Astrocyte (in vitro differentiated cells and primary cell): ENCODE data around the gene PTH1R. TPM values are rescaled to one million over a fixed set of nuclear protein-coding genes. Genes with fewer than 3 reads are reported as not detected.

ENCODE experiments used
- DNase-seq: peaks from one replicate; pipeline ENCODE4 v3.0.0-alpha.2; 2010; ENCODE audit warnings: low read depth
- FAIRE-seq: peaks from 2 replicates; lab custom pipeline; 2011; peaks lifted over from hg19 to GRCh38; lab: Jason Lieb, UNC
- H2AFZ ChIP-seq: 2 replicates; pipeline ENCODE4 v1.6.0; 2012; ENCODE audit warnings: low read depth, low read length, inconsistent platforms
- H3K27ac ChIP-seq: 2 replicates; pipeline ENCODE4 v1.5.1; 2011; ENCODE audit warnings: low read depth, low read length, inconsistent platforms
- H3K27me3 ChIP-seq: 2 replicates; pipeline ENCODE4 v1.6.0; 2011; ENCODE audit warnings: low read length, inconsistent platforms; ENCODE audit not compliant: insufficient read depth
- H3K36me3 ChIP-seq: 2 replicates; pipeline ENCODE4 v1.5.1; 2011; ENCODE audit warnings: low read length, inconsistent platforms; ENCODE audit not compliant: insufficient read depth
- H3K4me1 ChIP-seq: 2 replicates; pipeline ENCODE4 v1.5.1; 2011; ENCODE audit warnings: low read length, inconsistent platforms; ENCODE audit not compliant: insufficient read depth
- H3K4me2 ChIP-seq: 2 replicates; pipeline ENCODE4 v1.6.0; 2012; ENCODE audit warnings: low read length, inconsistent platforms
- H3K4me3 ChIP-seq: 2 replicates; pipeline ENCODE4 v1.5.1; 2011; ENCODE audit warnings: low read depth, mild to moderate bottlenecking, low read length, inconsistent platforms; ENCODE audit not compliant: insufficient read depth
- H3K79me2 ChIP-seq: 2 replicates; pipeline ENCODE4 v1.6.0; 2012; ENCODE audit warnings: mild to moderate bottlenecking, low read length, inconsistent platforms; ENCODE audit not compliant: insufficient read depth
- H3K9ac ChIP-seq: 2 replicates; pipeline ENCODE4 v1.6.0; 2012; ENCODE audit warnings: mild to moderate bottlenecking, low read length, inconsistent platforms
- H3K9me3 ChIP-seq: 2 replicates; pipeline ENCODE4 v1.5.1; 2012; ENCODE audit warnings: low read depth, mild to moderate bottlenecking, low read length, inconsistent platforms; ENCODE audit not compliant: insufficient read depth
- H4K20me1 ChIP-seq: 2 replicates; pipeline ENCODE4 v1.6.0; 2012; ENCODE audit warnings: low read length, inconsistent platforms; ENCODE audit not compliant: insufficient read depth
- H3K27ac Mint-ChIP-seq: one replicate; pipeline ENCODE4 v1.8.0; 2021; ENCODE audit warnings: mild to moderate bottlenecking, mixed read lengths; ENCODE audit not compliant: unreplicated experiment
- H3K27me3 Mint-ChIP-seq: one replicate; pipeline ENCODE4 v1.8.0; 2021; ENCODE audit warnings: low read depth, mixed read lengths; ENCODE audit not compliant: unreplicated experiment
- H3K36me3 Mint-ChIP-seq: one replicate; pipeline ENCODE4 v1.8.0; 2021; ENCODE audit warnings: low read depth, mixed read lengths; ENCODE audit not compliant: unreplicated experiment
- H3K4me1 Mint-ChIP-seq: one replicate; pipeline ENCODE4 v1.8.0; 2021; ENCODE audit warnings: low read depth, mixed read lengths; ENCODE audit not compliant: unreplicated experiment
- H3K4me3 Mint-ChIP-seq: one replicate; pipeline ENCODE4 v1.8.0; 2021; ENCODE audit warnings: mild to moderate bottlenecking, moderate library complexity, mixed read lengths; ENCODE audit not compliant: unreplicated experiment
- H3K9me3 Mint-ChIP-seq: one replicate; pipeline ENCODE4 v1.8.0; 2021; ENCODE audit warnings: mild to moderate bottlenecking, mixed read lengths; ENCODE audit not compliant: unreplicated experiment
- EZH2 ChIP-seq: IDR thresholded peaks from 2 replicates; pipeline ENCODE4 v1.6.1; 2012; ENCODE audit warnings: mild to moderate bottlenecking, low read length, inconsistent platforms; ENCODE audit not compliant: insufficient read depth
- total RNA-seq: library from RNA; stranded (reverse); gene quantifications from 2 replicates; pipeline ENCODE4 v1.2.1, GENCODE V29; 2021
- TF ChIP-seq, protein P1 (sequence below): IDR thresholded peaks from 2 replicates; pipeline ENCODE4 v1.5.1; 2011; ENCODE audit warnings: low read depth, mild to moderate bottlenecking, inconsistent platforms, low read length, moderate library complexity; ENCODE audit not compliant: insufficient read depth

Gene PTH1R
- total RNA-seq, 1 donor from 2014 or later = 5.2 TPM

DNA sequence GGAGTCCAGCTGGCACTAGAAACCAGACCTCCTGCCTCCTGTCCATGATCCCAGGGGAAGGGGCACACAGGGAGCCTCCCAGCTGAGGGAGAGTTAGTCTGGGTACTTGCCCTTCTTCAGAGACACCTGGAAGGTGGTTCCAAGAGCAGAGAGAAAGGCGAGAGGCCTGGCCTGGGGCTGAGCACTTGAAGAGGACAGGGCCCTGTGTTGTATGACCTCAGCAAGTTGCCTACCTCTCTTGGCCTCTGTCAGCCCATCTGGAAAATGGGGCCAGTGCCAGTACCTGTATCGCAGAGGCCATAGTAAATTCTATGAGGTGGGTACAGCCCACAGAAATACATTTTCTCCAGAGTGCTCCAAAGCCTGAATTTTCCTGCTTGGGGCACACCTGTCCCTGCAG lies 19.5 kb downstream of the PTH1R start:
- Mint-ChIP-seq H3K27me3 (peaks cover 63% of the 10 kb centered on the region), H3K4me3 (no peak overlapping the region), H3K36me3 (no peaks in the 10 kb centered on the region), H3K4me1 (peaks cover 2% of the 10 kb centered on the region), H3K9me3 (no peaks in the 10 kb centered on the region), H3K27ac (no peak overlapping the region)
- peaks cover 6% of the 10 kb centered on the region for H4K20me1 ChIP-seq
- no peak for DNase-seq
- H3K9ac ChIP-seq = no peak overlapping the region
- H3K36me3 ChIP-seq = no peaks in the 10 kb centered on the region
- FAIRE-seq = no peak
- TF ChIP-seq EZH2 = no peak
- TF ChIP-seq, protein P1, sequence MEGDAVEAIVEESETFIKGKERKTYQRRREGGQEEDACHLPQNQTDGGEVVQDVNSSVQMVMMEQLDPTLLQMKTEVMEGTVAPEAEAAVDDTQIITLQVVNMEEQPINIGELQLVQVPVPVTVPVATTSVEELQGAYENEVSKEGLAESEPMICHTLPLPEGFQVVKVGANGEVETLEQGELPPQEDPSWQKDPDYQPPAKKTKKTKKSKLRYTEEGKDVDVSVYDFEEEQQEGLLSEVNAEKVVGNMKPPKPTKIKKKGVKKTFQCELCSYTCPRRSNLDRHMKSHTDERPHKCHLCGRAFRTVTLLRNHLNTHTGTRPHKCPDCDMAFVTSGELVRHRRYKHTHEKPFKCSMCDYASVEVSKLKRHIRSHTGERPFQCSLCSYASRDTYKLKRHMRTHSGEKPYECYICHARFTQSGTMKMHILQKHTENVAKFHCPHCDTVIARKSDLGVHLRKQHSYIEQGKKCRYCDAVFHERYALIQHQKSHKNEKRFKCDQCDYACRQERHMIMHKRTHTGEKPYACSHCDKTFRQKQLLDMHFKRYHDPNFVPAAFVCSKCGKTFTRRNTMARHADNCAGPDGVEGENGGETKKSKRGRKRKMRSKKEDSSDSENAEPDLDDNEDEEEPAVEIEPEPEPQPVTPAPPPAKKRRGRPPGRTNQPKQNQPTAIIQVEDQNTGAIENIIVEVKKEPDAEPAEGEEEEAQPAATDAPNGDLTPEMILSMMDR = no peak
- no peak overlapping the region for H3K4me2 ChIP-seq
- H2AFZ ChIP-seq = no peak overlapping the region
- H3K27me3 ChIP-seq = no peaks in the 10 kb centered on the region
- H3K4me3 ChIP-seq = no peak overlapping the region
- peaks cover 7% of the 10 kb centered on the region for H3K4me1 ChIP-seq
- no peaks in the 10 kb centered on the region for H3K9me3 ChIP-seq
- H3K27ac ChIP-seq = no peak overlapping the region
- no peaks in the 10 kb centered on the region for H3K79me2 ChIP-seq

DNA sequence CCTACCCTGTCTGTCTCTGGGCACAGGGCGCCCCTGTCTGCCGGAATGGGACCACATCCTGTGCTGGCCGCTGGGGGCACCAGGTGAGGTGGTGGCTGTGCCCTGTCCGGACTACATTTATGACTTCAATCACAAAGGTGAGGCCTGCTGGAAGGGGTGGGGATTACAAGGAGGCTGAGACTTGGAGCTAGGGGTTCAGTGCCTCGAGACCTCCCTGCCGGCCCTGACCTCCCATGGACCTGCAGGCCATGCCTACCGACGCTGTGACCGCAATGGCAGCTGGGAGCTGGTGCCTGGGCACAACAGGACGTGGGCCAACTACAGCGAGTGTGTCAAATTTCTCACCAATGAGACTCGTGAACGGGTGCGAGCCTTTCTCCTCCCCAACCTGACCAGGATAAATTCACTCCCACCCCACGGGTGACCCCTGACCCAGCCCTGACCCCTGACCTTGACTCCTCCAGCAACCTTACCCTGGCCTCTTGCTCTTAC lies 20.4 kb downstream of the PTH1R start:
- H3K4me1 Mint-ChIP-seq = no peaks in the 10 kb centered on the region
- no peak overlapping the region for H3K4me2 ChIP-seq
- H3K4me1 ChIP-seq = peaks cover under 1% of the 10 kb centered on the region

More for the DNA sequence above, 20.4 kb downstream of the PTH1R start:
- Histone ChIP-seq H3K79me2 (no peaks in the 10 kb centered on the region), H3K36me3 (no peaks in the 10 kb centered on the region), H4K20me1 (peaks cover 6% of the 10 kb centered on the region), H3K27ac (no peak overlapping the region), H3K4me3 (no peak overlapping the region), H3K27me3 (no peaks in the 10 kb centered on the region), H3K9ac (no peak overlapping the region), H3K9me3 (no peaks in the 10 kb centered on the region), H2AFZ (no peak overlapping the region)
- Mint-ChIP-seq H3K27me3 (peaks cover 57% of the 10 kb centered on the region), H3K4me3 (no peak overlapping the region), H3K27ac (no peak overlapping the region), H3K36me3 (no peaks in the 10 kb centered on the region), H3K9me3 (no peaks in the 10 kb centered on the region)
- no peak for TF ChIP-seq EZH2
- TF ChIP-seq, protein P1 = no peak
- FAIRE-seq (no peak), DNase-seq (no peak)
